ENCODE measurements around the gene COX14.

The COX14 gene

GRCh38 chr12:50111693-50112455, at the start of gene COX14:
COX14 (plus strand) TSS chr12:50112236; CDS start chr12:50120044, 7,808 bp downstream.
- Histone ChIP-seq H3K79me2 (ENCODE audit: control insufficient read depth, insufficient read depth, low read length, unreplicated experiment) (peaks cover 23% of the 10 kb centered on the region), H3K27me3 (ENCODE audit: insufficient read depth, low read length) (no peaks in the 10 kb centered on the region), H2AFZ (ENCODE audit: low read length, unreplicated experiment) (peak within 1 kb of the TSS; percentile 83), H3K4me3 (ENCODE audit: low read depth, low read length) (peak within 1 kb of the TSS; percentile 86), H3K4me1 (ENCODE audit: control insufficient read depth, insufficient read depth, low read length, unreplicated experiment) (peaks cover 20% of the 10 kb centered on the region), H3K27ac (ENCODE audit: low read depth, low read length) (peak within 1 kb of the TSS; percentile 65), H3K36me3 (ENCODE audit: insufficient read depth, low read length) (no peaks in the 10 kb centered on the region)

GRCh38 chr12:50062728-50063460, 49.1 kb upstream of the COX14 start:
- no peaks in the 10 kb centered on the region for H3K36me3 ChIP-seq (ENCODE audit: insufficient read depth, low read length)
- peaks cover 13% of the 10 kb centered on the region for H3K4me1 ChIP-seq (ENCODE audit: control insufficient read depth, insufficient read depth, low read length, unreplicated experiment)
- H3K4me3 ChIP-seq (ENCODE audit: low read depth, low read length) = no peak overlapping the region
- no peak overlapping the region for H2AFZ ChIP-seq (ENCODE audit: low read length, unreplicated experiment)
- no peaks in the 10 kb centered on the region for H3K79me2 ChIP-seq (ENCODE audit: control insufficient read depth, insufficient read depth, low read length, unreplicated experiment)
- no peak overlapping the region for H3K27ac ChIP-seq (ENCODE audit: low read depth, low read length)
- H3K27me3 ChIP-seq (ENCODE audit: insufficient read depth, low read length) = no peaks in the 10 kb centered on the region

GRCh38 chr12:50065726-50066310, 46.2 kb upstream of the COX14 start:
- Histone ChIP-seq H3K4me1 (ENCODE audit: control insufficient read depth, insufficient read depth, low read length, unreplicated experiment) (peaks cover 15% of the 10 kb centered on the region), H3K36me3 (ENCODE audit: insufficient read depth, low read length) (no peaks in the 10 kb centered on the region), H3K27me3 (ENCODE audit: insufficient read depth, low read length) (no peaks in the 10 kb centered on the region), H3K27ac (ENCODE audit: low read depth, low read length) (peak overlapping the region; percentile 52), H2AFZ (ENCODE audit: low read length, unreplicated experiment) (no peak overlapping the region), H3K4me3 (ENCODE audit: low read depth, low read length) (no peak overlapping the region), H3K79me2 (ENCODE audit: control insufficient read depth, insufficient read depth, low read length, unreplicated experiment) (no peaks in the 10 kb centered on the region)

- Histone ChIP-seq H3K36me3 (ENCODE audit: insufficient read depth, low read length) (no peaks in the 10 kb centered on the region), H3K27me3 (ENCODE audit: insufficient read depth, low read length) (no peaks in the 10 kb centered on the region), H3K27ac (ENCODE audit: low read depth, low read length) (peak overlapping the region; percentile 65), H3K4me1 (ENCODE audit: control insufficient read depth, insufficient read depth, low read length, unreplicated experiment) (peaks cover 17% of the 10 kb centered on the region), H3K4me3 (ENCODE audit: low read depth, low read length) (no peak overlapping the region), H3K79me2 (ENCODE audit: control insufficient read depth, insufficient read depth, low read length, unreplicated experiment) (no peaks in the 10 kb centered on the region), H2AFZ (ENCODE audit: low read length, unreplicated experiment) (no peak overlapping the region)
Measured at GRCh38 chr12:50066402-50066801, 45.6 kb upstream of the COX14 start.

GRCh38 chr12:50069069-50069468, 43.0 kb upstream of the COX14 start:
- Histone ChIP-seq H3K4me1 (ENCODE audit: control insufficient read depth, insufficient read depth, low read length, unreplicated experiment) (peaks cover 17% of the 10 kb centered on the region), H2AFZ (ENCODE audit: low read length, unreplicated experiment) (no peak overlapping the region), H3K27me3 (ENCODE audit: insufficient read depth, low read length) (no peaks in the 10 kb centered on the region), H3K27ac (ENCODE audit: low read depth, low read length) (no peak overlapping the region), H3K79me2 (ENCODE audit: control insufficient read depth, insufficient read depth, low read length, unreplicated experiment) (no peaks in the 10 kb centered on the region), H3K4me3 (ENCODE audit: low read depth, low read length) (no peak overlapping the region), H3K36me3 (ENCODE audit: insufficient read depth, low read length) (no peaks in the 10 kb centered on the region)

GRCh38 chr12:50069539-50069938, 42.5 kb upstream of the COX14 start:
- Histone ChIP-seq H2AFZ (ENCODE audit: low read length, unreplicated experiment) (no peak overlapping the region), H3K4me1 (ENCODE audit: control insufficient read depth, insufficient read depth, low read length, unreplicated experiment) (peaks cover 17% of the 10 kb centered on the region)

GRCh38 chr12:50070314-50071060, 41.5 kb upstream of the COX14 start:
- Histone ChIP-seq H3K27me3 (ENCODE audit: insufficient read depth, low read length) (no peaks in the 10 kb centered on the region), H3K4me3 (ENCODE audit: low read depth, low read length) (no peak overlapping the region), H3K36me3 (ENCODE audit: insufficient read depth, low read length) (no peaks in the 10 kb centered on the region), H3K27ac (ENCODE audit: low read depth, low read length) (no peak overlapping the region), H3K79me2 (ENCODE audit: control insufficient read depth, insufficient read depth, low read length, unreplicated experiment) (no peaks in the 10 kb centered on the region), H2AFZ (ENCODE audit: low read length, unreplicated experiment) (peak overlapping the region; percentile 33), H3K4me1 (ENCODE audit: control insufficient read depth, insufficient read depth, low read length, unreplicated experiment) (peaks cover 20% of the 10 kb centered on the region)

More at GRCh38 chr12:50069539-50069938, 42.5 kb upstream of the COX14 start:
- H3K36me3 ChIP-seq (ENCODE audit: insufficient read depth, low read length) = no peaks in the 10 kb centered on the region
- no peak overlapping the region for H3K4me3 ChIP-seq (ENCODE audit: low read depth, low read length)
- H3K79me2 ChIP-seq (ENCODE audit: control insufficient read depth, insufficient read depth, low read length, unreplicated experiment) = no peaks in the 10 kb centered on the region
- H3K27ac ChIP-seq (ENCODE audit: low read depth, low read length) = no peak overlapping the region
- H3K27me3 ChIP-seq (ENCODE audit: insufficient read depth, low read length) = no peaks in the 10 kb centered on the region

- Histone ChIP-seq H3K4me3 (ENCODE audit: low read depth, low read length) (no peak overlapping the region), H3K36me3 (ENCODE audit: insufficient read depth, low read length) (no peaks in the 10 kb centered on the region), H3K27ac (ENCODE audit: low read depth, low read length) (no peak overlapping the region)
Measured at GRCh38 chr12:50072198-50072907, 39.7 kb upstream of the COX14 start.

GRCh38 chr12:50073206-50073605, 38.8 kb upstream of the COX14 start:
- H3K4me1 ChIP-seq (ENCODE audit: control insufficient read depth, insufficient read depth, low read length, unreplicated experiment) = peaks cover 9% of the 10 kb centered on the region
- no peak overlapping the region for H3K27ac ChIP-seq (ENCODE audit: low read depth, low read length)
- H3K36me3 ChIP-seq (ENCODE audit: insufficient read depth, low read length) = no peaks in the 10 kb centered on the region
- no peak overlapping the region for H3K4me3 ChIP-seq (ENCODE audit: low read depth, low read length)
- no peaks in the 10 kb centered on the region for H3K27me3 ChIP-seq (ENCODE audit: insufficient read depth, low read length)
- H2AFZ ChIP-seq (ENCODE audit: low read length, unreplicated experiment) = no peak overlapping the region
- no peaks in the 10 kb centered on the region for H3K79me2 ChIP-seq (ENCODE audit: control insufficient read depth, insufficient read depth, low read length, unreplicated experiment)

More at GRCh38 chr12:50072198-50072907, 39.7 kb upstream of the COX14 start:
- H2AFZ ChIP-seq (ENCODE audit: low read length, unreplicated experiment) = no peak overlapping the region
- H3K79me2 ChIP-seq (ENCODE audit: control insufficient read depth, insufficient read depth, low read length, unreplicated experiment) = no peaks in the 10 kb centered on the region
- H3K4me1 ChIP-seq (ENCODE audit: control insufficient read depth, insufficient read depth, low read length, unreplicated experiment) = peaks cover 9% of the 10 kb centered on the region
- no peaks in the 10 kb centered on the region for H3K27me3 ChIP-seq (ENCODE audit: insufficient read depth, low read length)

GRCh38 chr12:50073712-50074111, 38.3 kb upstream of the COX14 start:
- no peak overlapping the region for H2AFZ ChIP-seq (ENCODE audit: low read length, unreplicated experiment)
- no peak overlapping the region for H3K27ac ChIP-seq (ENCODE audit: low read depth, low read length)
- no peaks in the 10 kb centered on the region for H3K79me2 ChIP-seq (ENCODE audit: control insufficient read depth, insufficient read depth, low read length, unreplicated experiment)
- peaks cover 9% of the 10 kb centered on the region for H3K4me1 ChIP-seq (ENCODE audit: control insufficient read depth, insufficient read depth, low read length, unreplicated experiment)
- H3K27me3 ChIP-seq (ENCODE audit: insufficient read depth, low read length) = no peaks in the 10 kb centered on the region
- no peak overlapping the region for H3K4me3 ChIP-seq (ENCODE audit: low read depth, low read length)
- no peaks in the 10 kb centered on the region for H3K36me3 ChIP-seq (ENCODE audit: insufficient read depth, low read length)

Measured in ACC112 (cell line).